HG03342 (cell line): ENCODE results near the gene TNNT1.

ENCODE experiments used
- ATAC-seq: cut with Tn5 transposase; IDR thresholded peaks from one replicate; pipeline ENCODE4 v1.9.1; 2021; ENCODE audit warnings: mild to moderate bottlenecking, moderate library complexity; ENCODE audit not compliant: unreplicated experiment

Gene TNNT1

DNA sequence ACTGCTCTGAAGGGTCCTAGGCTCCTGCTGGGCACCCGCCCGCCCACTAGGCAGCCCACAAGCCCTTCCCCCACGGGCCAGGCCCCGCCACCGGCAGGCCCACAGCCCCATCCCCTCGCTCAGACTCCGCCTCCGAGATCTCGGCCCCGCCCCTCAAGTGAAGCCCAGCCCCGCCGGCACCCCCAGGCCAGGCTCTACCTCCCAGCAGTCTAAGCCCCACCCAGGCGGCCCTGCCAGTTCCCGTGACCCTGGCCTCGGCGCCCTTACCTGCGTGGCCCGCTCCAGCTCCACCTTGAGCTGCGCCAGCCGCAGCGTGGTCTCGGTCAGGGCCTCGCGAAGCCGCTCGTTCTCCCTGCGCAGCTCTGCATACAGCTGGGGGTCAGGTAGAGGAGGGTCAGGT lies 57.1 kb downstream of the TNNT1 start:
- no peak for ATAC-seq

DNA sequence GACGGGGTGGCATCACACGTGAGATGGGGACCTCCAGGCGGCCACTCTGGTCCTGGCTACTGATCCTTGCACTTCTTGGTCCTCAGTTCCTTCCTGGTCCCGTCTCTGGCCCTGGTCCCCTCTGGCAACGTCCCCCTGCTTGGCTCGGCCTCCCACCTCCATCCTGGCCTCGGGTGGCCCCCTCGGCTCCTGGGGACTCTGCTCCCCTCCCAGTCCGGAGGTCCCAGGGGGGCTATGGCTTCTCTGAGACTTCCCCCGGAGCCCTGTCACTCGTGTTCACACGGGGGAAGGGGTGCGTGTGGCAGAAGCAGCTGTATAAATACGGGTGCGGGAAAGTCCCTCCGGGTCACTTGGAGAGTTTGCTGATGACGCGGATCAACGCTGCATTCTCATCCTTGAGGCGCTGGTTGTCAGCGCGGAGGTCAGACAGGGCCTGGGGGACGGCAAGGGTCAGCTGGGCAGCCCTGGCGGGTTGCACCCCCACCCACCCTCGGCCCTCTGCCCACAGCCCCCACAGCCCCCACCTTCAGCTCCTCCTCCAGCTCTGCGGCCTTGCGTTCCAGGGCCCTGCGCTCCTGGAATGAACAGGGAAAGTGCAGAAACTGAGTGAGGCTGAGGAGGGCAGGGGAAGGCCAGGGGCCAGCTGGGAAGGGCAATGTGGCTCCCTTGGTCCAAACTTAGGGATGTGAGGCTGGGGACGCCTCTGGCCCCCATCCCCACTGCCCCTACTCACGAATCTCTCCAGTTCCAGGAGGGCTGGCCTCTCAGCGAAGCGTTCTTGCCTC lies 57.7 kb downstream of the TNNT1 start:
- no peak for ATAC-seq

DNA sequence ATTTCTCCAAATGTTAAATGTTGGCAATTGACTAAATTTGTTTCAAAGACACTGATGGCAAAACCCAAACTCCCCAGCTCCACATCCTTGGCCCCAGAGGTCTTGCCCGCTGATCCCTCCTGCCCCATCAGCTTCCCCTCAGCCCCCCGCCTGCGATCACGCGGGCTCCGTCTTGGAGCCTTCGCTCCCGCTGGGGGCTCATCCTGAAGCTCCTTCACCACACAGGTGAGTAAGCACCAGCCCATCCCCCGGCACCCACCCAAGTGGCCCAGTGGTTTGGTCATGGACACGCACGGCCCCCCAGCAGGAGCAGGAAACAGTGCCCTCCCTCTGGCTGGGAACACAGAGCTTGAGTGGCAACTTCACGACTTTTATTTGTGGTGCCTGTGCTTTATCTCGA lies 58.4 kb downstream of the TNNT1 start:
- no peak for ATAC-seq

DNA sequence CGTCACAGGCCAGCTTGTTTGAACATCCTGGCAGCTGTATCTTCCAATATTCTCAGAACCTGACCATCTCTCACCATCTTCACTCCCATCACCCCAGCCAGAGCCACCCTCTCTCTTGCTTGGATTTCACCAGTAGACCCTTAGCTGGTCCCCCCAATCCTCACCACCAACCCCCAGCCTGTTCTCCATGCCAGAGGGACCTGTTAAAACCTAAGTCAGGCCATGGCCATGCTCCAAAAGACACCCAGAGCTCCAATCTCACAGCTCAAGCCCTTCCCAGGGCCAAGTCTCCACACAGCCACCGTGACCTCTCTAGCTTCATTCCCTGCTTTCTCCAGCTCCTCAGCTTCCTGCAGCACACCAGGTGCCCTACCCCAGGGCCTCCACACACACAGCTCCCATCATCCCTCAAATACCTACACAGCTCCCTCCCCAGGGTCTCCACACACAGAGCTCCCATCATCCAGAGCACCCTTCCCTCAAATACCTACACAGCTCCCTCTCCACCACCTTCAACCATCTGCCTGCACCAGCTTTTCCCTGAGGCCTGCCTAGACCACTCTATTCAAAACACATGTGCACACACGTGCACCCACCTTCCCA lies 59.6 kb downstream of the TNNT1 start:
- no peak for ATAC-seq

DNA sequence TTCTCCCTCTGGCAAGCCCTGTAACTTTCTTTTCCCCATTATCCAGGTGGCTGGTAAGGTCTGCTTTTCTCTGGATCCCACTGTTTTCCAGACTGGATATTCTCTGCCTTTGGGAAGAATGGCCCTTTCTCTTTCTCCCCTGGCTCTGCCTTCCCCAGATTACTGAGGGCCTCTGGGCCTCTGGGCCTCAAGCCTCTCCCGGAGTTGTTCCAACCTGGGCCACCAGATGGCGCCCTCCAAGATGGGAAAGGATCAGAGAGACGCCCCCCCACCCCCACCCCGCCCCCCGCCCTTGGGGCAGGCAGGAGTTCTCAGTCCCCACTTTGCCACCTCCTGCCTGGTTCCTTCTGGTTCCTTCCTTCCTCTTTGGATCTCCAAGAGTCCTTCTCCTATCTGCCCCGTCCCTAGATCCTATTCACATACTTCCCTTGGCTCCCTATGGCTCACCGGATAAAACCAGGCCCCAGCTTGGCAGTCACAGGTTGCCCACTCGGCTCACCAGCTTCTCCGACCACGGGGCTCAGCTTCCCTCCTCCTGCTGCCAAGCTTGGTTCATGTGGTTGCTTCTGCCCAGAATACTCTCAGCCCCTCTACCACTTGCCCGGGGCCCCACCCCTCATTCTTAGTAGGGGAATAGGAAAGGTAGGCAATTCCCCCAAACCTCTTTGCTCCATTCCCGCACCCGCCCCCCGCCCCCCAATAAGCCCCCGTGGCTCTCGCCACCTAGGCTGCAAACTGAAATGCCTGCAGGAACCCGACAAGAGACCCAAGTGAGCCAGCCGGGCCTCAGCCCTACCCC lies 60.3 kb downstream of the TNNT1 start:
- ATAC-seq, result no peak

DNA sequence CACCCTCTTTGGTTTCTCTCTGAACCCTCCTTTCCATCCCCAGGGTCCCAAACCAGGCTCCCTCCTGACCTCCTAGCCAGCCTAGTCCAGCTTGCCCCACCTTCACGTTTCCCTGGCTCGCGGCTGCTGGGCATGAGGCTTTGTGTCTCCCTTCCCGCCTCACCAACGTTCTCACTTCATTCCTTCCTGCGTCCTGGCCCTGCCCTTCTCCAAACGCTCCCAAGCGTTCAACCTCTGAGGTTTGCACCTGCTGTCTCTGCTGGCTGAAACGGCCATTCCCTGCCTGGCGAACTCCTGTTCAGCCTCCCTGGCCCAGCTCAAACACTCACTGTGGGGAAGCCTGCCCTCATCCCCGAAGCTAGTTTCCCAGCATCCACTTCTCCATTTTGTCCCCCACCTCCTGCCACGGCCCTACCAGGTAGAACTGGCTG lies 61.0 kb downstream of the TNNT1 start:
- ATAC-seq, result no peak

DNA sequence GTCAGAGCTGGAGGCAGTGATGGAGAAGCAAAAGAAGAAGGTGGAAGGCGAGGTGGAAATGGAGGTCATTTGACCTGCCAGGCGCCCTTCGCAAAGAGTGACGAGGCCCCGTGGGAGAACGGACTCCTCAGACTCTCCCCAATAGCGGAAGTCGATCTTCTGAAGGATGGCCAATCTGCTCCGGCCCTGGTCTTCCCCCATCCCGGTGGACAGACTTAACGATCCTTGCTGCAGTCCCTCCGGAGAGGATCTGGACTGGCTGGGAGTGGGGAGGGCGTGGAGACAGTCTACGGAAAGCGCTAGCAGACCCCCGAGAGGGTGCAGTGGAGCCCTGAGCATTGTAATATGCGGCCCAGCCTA lies 61.5 kb downstream of the TNNT1 start:
- no peak for ATAC-seq

DNA sequence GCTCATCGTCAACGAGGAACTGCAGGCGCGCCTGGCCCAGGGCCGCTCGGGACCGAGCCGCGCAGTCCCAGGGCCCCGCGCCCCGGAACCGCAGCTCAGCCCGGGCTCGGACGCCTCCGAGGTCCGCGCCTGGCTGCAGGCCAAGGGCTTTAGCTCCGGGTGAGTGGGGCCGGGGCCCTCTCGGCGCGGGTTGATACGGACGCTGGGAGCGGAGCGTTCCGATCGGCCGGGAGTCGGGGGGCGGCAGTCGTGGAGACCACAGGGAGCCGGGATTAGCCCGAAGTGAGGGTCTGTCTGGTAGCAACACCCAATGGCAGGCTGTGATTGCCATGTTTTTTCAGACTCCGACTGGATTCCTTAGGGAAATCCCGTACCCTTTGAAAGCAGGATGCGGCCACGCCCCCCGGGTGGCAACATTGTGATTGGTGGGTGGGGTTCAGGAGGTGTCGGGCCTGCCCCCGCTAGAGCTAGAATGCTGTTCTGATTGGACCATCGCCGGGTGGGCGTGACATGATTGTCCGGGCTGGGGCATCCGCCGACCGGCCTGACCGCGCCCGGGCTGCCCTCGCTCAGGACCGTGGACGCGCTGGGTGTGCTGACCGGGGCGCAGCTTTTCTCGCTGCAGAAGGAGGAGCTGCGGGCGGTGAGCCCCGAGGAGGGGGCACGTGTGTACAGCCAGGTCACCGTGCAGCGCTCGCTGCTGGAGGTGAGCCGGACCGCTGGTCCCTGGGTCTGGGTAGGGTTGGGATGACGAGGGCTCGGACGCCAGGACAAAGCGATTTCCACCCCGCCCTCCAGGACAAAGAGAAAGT lies 62.1 kb downstream of the TNNT1 start:
- no peak for ATAC-seq

DNA sequence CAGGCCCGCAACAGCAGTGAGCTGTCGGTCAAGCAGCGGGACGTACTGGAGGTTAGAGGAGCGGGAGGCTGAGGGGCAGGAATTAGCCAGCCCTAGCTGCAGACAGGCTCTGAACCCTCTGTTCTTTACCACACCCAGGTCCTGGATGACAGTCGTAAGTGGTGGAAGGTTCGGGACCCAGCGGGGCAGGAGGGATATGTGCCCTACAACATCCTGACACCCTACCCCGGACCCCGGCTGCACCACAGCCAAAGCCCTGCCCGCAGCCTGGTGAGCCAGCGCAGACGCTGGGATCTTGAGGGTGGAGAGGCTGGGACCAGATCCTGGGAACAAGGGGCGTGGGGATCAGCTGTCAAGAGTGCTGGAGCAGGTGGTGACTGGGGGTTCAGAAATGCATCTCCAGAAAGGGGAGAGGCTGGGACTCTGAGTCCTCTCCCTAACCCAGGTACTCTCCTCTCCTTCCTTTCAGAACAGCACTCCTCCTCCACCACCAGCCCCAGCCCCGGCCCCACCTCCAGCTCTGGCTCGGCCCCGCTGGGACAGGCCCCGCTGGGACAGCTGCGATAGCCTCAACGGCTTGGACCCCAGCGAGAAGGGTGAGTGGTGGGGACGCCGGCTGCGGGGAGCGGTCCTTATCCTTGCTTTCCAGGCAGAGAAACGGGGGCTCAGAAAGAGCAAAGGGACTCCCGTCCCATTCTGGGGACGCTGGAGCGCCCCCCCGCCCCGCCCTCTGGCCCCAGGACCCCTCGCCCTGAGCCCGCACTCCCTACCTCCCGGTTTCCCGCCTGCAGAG lies 62.9 kb downstream of the TNNT1 start:
- ATAC-seq, result no peak

DNA sequence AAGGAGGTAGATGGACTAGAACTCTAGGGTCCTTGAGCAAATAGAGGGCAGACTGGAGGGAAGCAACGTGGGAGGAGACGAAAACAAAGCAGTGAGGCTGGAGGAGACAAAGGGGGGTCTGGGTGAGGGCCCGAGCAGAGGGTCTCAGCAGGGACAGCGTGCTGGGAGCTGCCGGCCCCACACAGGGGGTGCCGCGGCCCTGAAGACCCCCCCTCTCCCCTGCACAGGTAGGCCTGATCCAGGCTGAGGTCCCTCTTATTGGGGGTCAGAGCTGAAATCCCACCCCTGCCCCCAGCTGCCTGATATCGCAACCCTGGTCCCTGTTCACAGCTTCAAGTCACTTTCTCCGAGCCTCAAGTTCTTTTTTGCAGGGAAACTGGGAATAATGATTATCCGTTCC lies 64.6 kb downstream of the TNNT1 start:
- ATAC-seq, result no peak

DNA sequence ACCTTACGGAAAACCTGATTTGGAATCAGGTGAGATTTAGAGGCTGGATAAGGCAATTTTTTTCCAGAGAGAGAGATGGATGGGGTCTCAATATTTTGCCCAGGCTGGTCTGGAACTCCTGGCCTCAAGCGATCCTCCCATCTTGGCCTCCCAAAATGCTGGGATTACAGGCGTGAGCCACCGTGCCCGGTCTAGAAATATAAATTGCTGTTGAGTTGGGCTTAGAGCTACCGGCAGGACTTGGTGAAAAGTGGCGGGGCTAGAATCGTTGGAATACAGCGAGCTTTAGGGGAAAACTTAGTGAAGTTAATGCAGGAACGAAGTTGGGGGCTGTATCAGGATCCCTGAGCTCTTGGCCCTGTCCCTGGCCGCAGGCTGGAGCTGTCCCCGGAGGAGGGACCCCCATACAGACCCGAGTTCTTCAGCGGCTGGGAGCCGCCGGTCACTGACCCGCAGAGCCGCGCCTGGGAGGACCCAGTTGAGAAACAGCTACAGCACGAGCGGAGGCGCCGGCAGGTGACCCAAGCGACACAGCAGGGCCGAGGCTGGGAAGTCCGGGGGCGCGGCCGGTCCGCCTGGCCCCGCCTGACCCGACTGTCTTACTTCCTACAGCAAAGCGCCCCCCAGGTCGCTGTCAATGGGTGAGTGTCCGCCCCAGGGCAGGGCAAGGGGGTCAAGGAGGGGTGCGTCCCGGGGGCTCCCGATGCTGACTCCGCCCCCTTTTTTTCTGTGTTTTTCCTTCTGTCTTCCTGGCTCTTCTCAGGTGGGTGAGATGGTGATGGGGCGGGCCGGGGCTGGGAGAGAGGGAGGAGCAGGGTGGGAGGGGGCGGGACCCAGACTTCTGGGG lies 65.8 kb downstream of the TNNT1 start:
- no peak for ATAC-seq
